Stimulated activated CD8-positive, alpha-beta memory T cell treated with anti-CD3 and anti-CD28 coated beads, Interleukin-7, amount 100 ng/mL, for 1 hour (primary cell): ENCODE data around the gene C20orf204.

Source experiments
- DNase-seq, 2 donors: peaks; one replicate each; pipeline ENCODE4 v3.0.0-alpha.2; 2020; ENCODE audit warnings: low read depth in 2 of 2

Gene C20orf204

GRCh38 chr20:64042054-64042781, 6.2 kb downstream of the C20orf204 start:
- no peak for DNase-seq

- DNase-seq, result no peak
These were observed 7.8 kb downstream of the C20orf204 start for GRCh38 chr20:64043768-64044167.

DNA sequence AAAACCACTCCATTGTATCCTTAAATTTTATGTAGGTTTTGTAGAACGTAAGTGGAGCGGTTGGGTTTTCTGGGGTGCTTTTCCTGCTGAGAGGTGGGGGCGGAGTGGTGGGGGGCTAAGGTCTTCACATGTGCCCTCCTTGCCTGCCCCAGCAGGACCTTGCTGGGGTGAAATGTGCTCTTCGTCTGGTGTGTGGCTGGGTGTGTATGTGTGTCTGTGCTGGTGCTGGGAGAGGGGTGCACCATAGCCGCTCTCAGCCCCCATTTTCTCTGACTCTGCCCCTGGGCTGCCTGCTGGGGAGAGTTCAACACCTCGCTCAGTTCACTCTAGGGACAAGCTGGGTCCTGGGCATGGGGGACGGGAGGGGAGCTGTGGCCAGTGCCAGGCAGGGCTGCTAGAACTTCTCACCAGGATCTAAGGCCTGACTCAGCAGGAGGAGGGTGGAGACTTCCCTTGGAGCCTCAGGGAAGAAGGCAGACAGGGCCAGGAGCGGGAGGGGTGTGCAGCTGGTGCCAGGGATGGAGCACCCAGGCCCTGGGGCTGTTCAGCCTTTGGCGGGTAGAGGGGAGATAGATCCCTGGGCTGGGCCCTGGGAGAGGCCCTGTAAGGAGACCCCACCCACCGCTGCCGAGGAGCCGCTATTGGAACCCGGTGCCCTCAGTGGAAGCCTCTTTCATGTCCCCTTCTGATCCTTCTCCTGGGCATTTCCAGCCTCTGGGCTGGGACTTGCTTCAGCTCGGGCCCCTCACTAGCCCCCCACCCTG, 8.7 kb downstream of the C20orf204 start:
- no peak for DNase-seq

DNA sequence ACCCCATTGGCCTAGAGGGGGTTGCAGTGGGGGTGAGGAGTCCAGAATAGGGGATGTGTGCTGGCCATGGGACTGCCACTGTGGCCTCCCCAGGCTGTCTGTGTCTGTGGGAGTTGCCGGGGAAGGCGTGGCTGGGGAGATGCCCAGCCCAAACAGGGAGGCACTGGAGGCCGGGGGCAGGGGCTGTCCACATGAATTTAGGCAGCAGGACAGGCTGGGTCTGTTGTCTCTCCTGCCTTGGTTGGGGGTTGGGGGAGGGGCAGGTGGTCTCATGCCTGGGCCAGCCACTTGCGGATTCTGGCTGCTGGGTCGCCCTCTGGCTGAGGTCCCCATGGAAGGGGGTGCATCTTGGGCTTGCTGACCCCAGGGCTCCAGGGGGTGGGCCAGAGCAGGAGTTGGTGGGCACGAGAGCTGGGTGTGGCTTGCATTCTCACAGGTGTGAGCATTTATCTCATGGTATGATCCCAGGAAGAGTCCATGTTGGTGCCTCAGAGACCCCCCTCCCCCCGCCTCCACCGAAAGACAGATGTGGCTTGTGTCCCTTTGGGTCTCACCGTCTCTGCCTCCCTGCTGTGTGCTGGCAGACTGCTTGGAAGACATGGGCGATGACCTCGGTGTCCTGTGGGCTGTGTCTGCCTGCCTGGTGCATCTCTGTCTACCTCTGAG, 9.5 kb downstream of the C20orf204 start:
- no peak for DNase-seq

DNA sequence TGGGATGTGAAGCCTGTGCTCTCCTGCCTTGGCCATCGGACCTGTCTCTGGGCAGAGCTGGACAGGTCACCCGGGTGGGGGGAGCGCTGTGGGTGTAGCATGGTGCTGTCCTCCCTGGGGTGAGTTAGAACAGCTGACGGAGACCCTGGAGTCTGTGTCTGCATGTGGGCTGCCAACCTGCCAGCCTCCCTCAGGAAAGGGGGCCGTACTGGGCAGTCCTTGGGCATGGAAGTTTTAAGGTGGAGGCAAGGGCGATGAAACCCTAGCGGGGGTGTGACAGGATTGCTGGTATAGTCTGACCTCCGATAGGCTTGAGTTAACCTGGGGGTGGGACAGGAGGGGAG, 11.0 kb downstream of the C20orf204 start:
- no peak for DNase-seq

DNA sequence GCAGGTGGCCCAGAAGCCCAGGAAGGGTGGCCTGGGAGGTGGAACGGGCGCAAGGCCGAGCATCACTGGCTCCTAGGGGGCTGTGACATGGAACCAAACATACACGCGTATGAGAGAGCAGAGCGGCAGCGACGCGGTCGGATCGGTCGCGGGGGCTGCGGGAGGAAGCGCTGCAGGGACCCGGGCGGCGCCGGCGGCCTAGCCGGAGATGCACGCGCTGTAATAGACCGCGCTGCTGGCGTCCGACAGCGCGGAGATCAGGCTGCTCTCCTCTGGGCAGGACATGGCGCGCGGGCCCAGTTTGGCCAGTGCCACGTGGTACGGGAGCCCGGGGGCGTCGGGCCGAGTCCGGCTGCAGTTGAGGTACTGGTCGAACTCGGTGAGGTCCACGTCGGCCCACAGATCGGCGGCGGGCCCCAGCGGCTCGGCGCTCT, 12.0 kb downstream of the C20orf204 start:
- DNase-seq, result no peak

DNA sequence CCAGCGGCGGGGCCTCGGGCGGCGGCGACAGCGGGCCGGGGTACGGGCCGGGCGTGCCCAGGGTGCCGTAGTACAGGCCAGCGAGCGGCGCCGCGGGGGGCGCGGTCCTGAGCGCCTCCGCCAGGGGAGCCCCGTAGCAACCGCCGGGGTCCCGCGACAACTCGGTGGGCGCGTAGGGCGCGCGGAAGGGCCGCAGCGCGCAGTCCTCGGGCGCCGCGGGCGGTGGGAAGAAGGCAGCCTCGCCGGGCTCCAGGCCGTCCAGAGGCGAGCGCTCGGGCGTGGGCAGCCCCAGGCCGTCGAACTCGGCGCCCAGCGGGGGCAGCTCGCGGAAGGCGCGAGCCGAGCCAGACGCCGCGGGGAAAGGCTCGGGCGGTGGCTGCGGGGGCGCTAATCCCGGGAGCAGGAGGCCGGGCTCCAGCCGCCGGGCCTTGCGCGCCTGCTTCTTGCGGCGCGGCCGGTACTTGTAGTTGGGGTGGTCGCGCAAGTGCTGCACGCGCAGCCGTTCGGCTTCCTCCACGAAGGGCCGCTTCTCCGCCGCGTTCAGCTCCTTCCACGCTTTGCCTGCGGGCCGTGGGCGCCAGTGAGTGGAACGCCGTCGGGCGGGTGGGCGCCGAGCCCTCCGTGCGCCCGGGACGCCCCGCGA, 12.5 kb downstream of the C20orf204 start:
- DNase-seq, result no peak

GRCh38 chr20:64049060-64049877, 13.3 kb downstream of the C20orf204 start, which contains the start of gene SOX18:
Gene SOX18, minus strand, starts transcription at chr20:64049639. Its CDS starts 123 bp downstream, at chr20:64049516.
- DNase-seq, result no peak

GRCh38 chr20:64049878-64050260, 13.9 kb downstream of the C20orf204 start:
- no peak for DNase-seq

GRCh38 chr20:64050261-64051032, 14.5 kb downstream of the C20orf204 start:
- no peak for DNase-seq

GRCh38 chr20:64051033-64051452, 15.1 kb downstream of the C20orf204 start:
- DNase-seq, result no peak

DNA sequence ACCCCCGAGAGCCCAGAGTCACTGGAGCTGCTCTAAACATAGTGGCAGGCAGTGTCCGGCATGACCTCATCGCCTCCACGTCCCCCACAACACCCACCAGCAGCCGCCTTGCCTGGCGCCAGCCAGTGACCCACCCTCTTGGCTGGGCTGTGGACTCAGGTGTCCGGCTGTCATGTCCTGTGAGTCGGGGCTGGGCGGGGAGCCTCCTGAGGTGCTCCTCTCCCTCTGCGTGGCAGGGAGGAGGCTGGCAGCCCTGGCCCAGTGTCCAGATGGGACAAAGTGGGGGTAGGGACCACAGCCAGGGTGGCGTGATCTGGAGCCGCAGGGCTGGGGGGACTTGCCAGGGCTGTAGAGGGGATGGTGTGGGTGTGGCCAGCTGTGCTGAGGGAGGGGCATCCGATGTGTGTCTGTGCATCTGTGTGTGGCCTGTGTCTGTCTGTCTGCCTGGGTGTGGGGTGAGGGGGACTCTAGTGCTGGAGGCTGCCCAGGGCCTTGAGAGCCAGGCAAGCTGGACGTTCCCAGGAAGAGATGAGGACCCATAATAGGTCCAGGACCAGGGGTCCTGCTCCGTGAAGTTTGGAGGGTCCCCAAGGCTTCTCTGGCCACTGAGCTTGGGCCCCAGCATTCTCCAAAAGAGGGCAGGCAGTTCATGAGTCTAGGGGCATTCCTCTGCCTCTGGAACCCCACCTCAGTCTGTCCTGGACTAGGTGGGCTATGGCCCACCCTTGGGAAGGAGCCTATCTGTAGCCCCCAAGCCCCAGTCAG, 15.8 kb downstream of the C20orf204 start:
- DNase-seq, result no peak

DNA sequence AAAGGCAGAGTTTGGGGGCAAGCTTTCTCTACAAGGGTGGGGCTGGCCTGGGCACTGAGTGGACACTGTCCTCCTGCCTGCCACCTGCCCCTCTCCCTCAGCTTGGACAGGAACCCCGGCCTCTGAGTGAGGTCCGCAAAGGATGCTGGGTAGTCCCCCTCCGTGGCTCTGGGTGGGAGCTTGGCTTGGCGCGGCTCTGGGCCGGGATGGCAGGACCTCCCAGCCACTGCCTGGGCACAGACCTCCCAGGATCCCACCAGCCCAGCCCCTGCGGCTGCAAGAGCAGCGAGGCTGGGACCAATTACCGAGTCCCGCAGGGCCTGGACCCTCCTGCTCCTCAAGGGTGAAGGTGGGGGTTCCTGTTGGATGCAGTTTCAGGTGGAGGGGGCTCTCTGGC, 16.3 kb downstream of the C20orf204 start:
- DNase-seq, result no peak

DNA sequence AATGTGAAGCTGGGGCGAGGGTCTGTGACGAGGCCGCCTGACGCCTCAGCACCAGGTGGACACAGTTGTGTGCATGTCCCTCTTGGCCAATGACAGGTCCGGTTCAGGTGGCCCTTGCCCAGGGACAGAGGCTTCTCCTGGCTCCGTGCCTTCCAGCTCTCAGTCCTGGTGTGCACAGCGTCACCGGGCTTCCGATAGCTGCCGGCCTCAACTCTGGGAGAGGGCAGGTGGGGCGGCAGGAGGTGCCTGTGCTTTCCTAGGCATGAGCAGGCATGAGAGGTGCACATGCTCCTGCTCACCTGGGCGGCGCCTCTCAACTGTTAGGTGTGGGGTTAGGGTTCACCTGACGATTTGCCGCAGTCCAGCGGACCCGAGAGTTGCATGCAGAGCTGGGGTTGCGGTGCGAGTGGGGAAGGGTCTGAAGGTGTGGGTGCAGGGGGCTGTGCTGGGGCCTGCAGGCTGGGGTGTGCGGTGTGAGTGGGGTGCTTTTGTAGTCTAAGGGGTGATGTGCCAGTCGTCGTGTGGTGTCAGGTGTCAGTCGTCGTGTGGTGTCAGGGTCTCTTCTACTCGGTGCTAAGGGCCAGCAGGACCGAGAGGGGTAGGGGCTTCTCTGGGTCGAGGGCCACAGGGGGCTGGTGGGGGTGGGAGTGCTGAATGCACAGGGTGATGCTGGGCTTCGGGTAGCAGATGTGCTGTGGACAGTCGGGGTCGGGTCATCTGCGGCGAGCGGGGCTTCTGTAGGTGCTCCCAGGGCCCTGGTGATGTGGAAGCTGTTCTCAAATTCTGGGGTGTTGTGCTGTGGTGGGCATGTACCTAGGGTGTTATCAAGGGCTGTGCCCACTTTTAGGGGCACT, 17.2 kb downstream of the C20orf204 start:
- DNase-seq, result no peak

GRCh38 chr20:64053841-64054661, 18.1 kb downstream of the C20orf204 start:
- DNase-seq, result no peak

DNA sequence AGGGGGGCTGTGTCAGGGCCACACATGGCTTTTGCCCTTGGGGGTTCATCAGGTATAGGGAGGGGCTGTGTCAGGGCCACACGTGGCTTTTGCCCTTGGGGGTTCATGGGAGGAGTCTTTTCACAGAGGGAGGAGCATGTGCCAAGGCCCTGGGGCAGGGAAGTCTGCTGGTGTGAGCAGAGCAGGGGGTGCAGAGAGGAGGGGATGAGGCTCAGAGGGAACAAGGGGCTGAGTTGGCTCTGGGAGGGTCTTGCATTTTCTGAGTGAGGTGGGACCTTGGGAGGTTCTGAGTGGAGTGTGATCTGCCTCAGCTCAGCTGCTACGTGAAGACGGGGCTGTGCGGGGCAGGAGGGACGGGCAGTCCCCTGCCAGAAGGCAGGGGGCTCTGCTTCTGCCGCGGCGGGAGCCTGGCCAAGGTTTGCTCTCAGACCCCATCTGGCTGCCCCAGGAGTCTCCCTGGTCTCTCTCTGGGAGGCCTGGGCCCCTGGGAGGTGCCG, 19.5 kb downstream of the C20orf204 start:
- no peak for DNase-seq

DNA sequence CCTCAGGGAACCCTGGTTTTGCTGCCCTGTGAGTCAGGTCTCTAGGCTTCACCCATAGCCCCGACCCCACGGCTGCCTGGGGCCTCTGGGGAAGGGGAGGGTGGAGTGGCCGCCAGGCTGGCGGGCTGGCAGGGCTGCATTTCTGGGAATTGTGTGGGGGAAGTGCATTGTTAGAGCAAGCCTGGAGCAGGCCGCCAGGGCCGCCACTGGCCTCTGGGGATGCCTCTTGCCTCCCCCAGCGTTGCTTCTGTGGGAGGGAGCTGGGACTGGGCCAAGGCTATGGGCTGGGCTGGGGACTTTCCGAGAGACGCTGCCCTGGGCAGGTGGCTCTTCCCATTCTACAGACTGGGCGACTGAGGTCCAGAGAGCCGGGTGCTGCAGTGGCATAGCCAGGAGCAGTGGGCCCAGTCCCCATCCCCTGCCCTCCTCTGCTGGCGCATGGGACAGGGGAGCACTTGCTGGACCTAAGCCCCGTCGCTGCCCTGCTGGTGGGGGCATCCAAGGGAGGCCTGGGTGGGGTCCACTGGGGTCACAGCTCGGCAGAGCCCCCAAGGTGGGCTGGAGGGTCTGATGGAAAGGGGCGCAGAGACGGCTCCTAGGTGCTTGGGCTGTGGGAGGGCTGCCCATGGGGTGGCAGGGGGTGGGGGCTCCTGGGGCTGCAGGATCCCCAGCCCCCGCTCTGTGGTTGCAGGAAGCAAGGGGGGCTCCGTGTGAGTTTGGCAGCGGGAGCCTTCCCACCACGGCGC, 20.1 kb downstream of the C20orf204 start:
- no peak for DNase-seq
